ENCODE results near the gene HEXB.

HEXB gene

GRCh38 chr5:74761241-74761640 is 76.2 kb downstream of the HEXB start:
- DNase-seq = no peak

- DNase-seq = no peak
Observed at GRCh38 chr5:74762599-74762998, 77.6 kb downstream of the HEXB start.

GRCh38 chr5:74763504-74763903 is 78.5 kb downstream of the HEXB start:
- DNase-seq = no peak

GRCh38 chr5:74765201-74765600 is 80.2 kb downstream of the HEXB start:
- DNase-seq = no peak

- DNase-seq = no peak
Observed at GRCh38 chr5:74765929-74766328, 80.9 kb downstream of the HEXB start.

GRCh38 chr5:74766418-74766848 is 81.4 kb downstream of the HEXB start:
- peak; percentile 57 for DNase-seq

- DNase-seq = peak; percentile 95
Observed at GRCh38 chr5:74766849-74767578, 82.0 kb downstream of the HEXB start, which contains the start of the genes GFM2 and NSA2. TSS of gene GFM2 (minus strand) at chr5:74767117. CDS start at chr5:74763742, 3,375 bp downstream. TSS of gene NSA2 (plus strand) at chr5:74767249. CDS start at chr5:74767361, 112 bp downstream.

- DNase-seq = peak; percentile 17
Observed at GRCh38 chr5:74767579-74767913, 82.5 kb downstream of the HEXB start.

Measured in CD4-positive, alpha-beta T cell treated with Interleukin-17A for 1 hour (primary cell).